NK-92 (cell line): ENCODE results near the gene ATRN.

ENCODE experiments used
- DNase-seq: peaks from one replicate; lab custom pipeline; 2025; ENCODE audit not compliant: unreplicated experiment; lab: John Stamatoyannopoulos, UW

ATRN gene

DNA sequence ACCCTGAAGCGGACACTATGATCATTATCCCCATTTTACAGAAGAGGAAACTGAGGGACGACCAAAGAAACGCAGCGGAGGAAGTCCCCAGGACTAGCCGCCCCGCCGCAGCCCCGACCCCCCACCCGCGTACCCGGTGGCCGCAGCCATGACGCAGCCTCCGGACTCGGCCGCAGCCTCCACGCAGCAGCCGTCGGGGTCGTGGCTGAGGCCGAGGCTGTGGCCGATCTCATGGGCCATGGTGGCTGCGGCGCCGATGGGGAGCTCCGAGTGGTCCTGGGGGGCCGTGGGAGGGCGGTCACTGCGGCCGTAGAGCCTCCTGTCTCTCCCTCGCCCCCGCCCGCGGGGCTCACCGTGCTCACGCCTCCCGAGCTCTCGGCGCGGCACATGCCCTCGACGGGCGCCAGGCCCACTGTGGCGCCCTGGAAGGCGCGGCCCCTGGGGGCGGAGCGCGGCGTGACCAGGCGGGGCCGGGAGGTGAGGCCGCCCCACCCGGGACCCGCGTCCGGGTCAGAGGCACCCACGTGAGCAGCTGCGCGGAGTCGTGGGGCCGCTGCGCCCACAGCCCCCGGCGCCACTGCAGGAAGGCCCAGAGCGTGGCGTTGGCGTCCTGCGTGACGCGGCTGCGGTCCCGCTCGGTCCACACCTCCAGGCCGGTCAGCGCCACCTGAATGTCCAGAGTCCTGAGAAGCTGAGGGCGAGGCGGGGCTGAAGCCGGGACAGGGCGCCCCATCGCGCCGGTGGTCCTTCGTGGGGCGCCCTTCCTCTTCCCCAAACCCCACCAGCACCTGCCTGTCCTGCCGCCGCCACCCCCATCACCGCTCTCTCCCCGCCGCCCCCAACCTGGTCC is 202.6 kb downstream of the ATRN start:
- DNase-seq: no peak

DNA sequence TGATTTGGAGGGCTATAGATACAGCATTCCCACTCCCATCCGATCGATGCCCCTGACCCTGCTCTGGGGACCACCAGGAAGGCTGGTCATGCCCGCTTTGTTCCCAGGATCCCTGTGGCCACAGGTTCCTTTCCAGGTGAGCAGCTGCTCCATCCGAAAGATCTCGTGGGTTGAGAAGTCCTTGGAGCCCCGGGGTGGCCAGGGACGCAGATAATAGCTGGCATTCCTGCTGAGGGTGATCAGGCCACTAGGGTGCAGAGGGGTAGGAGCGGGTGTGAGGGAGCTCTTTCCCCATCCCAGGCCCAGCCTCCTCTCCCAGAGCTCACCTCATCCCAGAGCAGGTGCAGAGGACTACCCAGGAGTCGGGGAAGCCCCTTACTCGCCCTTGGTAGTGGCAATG is 203.6 kb downstream of the ATRN start:
- DNase-seq: no peak

DNA sequence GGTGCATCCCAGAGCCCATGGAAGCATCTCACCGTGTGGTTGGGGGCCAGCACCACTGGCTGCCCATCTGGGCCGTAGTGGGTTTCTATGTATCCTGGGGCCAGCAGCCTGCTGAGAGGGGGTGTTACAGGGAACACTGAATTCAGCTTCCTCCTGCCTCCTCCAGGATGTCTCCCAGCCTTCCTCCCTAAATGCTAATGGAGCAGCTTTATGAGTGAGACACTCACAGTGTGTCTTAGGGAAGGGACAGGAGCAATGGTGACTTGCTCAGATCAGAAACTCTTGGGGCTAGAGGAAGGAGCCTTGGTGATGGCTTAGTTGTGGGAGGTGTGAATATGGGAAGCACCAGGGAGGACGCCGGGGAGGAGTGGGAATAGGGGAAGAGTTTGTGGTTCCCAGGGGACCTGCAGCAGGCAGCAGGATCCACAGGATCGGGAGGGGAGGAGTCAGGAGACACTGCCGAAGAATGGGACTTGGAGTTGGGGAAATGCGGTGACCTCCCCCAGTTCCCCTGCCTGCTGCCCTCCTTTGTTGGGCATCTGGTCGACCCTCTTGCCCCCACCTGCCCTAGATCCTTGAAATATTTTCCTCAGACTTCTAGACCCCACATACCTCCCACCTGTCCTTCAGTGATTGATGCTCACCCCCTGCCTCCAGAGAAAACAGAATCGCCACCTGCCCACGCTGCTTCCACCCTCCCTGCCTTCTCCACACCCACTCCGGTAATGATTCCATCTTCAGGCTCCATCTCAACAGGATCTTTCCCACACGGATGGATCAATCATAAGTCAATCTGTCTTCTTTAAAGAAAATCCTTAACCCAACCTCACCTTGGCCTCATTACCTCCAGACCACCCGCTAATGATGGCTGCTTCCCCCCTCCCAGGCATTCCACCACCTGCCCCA is 204.4 kb downstream of the ATRN start:
- DNase-seq: no peak

DNA sequence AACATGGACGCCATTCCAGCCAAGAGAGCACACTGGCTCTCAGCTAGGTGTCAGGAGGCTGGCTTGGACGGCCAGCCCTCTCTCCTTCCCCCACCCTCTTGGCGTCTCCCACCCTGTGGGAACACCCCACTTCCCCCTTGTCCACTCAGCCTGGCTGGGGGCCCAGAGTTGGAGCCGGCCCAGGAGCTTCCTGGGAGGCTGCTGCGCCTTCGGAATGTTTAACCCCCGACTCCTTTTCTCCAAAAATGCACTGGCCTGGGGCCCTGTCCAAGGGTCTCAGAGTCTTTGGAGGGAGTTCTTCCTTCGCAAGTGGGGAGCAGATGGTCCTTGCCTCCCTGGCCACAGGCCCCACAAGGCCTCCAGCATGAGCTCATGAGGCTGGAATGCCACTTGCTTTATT is 206.9 kb downstream of the ATRN start:
- no peak for DNase-seq

DNA sequence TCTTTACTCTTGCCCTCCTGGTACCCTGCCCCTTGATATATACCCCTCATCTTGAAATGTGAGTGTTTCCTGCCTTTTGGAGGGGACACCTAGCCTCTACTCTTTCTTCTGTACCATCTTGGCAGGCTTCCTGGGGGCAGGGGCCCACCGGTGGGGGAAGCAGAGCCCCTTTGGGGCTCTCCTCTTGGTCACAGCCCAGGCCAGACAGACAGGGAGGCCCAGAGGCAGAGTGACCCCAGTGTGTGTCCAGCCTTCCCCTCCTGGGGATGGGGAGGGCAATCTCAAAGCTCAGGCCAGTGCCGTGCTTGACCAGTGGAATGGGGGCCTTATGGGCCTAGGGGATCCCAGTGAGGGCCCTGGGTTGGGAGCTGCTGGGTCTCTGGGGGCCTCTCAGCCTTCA is 207.4 kb downstream of the ATRN start:
- DNase-seq: no peak

DNA sequence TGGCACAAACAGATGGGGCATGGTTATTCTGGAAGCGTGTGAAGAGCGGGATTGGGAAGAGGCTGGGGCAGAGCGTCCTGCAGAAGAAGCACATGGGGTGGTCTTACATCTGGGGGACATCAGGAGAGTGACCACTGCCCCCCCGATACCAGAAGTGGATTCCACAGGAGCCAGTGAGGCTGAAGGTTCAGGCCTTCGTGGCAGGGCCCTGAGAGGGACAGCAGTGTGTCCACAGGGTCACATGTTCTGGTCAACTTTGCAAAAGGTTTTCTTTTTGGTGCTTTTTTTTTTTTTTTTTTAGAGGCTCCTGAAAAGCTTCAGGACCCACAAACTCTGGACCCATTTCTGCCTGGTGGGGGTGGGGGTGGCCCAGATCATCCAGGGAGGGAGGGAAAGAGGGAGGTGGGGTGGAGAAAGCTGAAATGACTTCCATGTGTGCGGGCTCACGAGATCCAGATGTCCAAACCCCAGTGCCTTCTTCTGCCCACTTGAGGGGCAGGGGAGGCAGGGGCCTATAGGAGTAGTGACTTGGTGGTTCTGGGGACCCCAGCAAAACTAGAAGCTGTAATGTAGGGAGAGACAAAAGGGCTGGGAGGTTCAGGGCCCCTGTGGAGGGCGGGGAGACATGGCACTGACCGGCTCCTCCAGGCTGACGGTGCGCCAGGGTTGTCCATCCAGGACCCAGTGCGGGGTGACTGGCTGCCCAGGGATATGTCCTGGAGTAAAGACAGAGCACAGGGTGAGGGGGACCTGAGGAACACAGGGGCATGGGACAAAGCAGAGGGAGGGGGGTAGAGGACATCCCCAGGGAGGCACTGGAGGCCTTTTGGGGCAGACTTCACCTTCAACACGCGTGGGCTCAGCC is 208.3 kb downstream of the ATRN start:
- no peak for DNase-seq

DNA sequence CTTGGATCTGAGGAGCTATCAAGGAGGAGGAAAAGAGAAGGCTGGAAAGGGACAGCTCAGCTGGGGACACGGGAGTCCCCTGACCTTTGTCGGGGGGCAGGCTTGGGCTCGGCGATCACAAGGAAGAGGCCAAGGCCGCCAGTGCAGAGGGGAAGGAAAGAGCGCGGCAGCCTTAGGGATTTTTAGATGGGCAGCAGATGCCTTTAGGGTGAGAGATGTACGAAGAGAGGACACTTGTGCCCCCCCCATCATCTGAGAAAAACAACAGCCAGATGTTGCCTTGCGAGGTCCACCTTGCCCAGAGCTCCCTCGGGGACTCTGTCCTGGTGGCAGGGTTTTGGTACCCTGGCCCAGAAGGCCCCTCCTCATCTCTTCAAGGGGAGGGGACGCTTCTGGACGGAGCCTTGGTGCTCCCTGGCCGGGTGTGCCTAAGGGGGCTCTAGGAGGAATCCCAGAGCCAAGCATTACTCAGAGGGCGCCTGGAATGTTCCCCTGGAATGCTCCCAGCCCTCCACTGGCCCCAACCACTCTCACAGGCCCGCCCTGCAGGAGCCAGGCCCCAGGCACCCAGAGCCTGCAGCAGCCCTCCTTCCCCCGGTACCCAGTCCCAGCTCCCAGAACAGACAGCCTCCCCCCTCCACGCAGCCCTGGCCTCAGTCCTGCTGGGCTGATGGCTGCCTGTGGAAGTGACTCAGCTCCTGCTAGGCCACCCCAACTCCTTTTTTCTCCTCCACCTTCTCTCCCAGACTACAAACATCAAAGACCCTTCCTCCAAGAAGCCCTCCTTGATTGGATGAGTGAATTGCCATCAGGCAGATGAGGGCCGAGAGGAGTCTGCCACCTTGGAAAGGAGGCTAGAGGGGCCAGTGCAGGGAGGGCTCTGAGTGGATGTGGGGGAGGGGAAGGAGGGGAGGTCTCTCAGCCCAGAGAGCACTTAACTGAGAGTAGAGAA is 209.2 kb downstream of the ATRN start:
- DNase-seq: no peak

DNA sequence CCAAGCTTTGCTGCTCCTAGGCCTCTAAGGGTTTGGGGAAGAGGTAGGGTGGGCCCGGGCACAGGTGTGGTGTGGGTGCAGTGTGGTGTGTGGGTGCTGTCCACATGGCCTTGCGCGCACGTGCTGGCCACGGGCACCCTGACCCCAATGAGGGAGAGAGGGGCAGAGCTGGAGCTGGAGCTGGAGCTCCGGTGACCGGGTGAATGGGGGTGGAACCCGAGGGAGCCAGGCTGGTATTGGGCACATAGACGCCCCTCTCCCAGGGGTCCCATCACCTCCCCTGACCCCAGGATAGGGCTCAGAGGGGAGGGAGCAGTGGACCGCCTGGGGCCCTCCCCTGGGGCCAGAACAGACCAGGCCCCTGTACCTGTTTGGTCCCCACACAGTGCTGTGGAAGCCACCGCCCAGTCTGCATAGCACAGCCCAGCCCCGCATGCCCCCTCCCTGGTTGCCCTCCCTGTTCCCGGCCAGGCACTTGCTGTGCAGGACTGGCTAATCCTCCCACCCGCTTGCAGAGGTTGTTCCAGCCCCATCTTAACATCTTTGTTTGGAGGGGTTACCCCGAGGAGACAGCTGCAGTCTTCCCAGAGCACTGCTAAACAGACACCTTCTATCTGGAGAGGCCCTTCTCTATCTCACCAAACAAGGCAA is 210.0 kb downstream of the ATRN start:
- DNase-seq: no peak

DNA sequence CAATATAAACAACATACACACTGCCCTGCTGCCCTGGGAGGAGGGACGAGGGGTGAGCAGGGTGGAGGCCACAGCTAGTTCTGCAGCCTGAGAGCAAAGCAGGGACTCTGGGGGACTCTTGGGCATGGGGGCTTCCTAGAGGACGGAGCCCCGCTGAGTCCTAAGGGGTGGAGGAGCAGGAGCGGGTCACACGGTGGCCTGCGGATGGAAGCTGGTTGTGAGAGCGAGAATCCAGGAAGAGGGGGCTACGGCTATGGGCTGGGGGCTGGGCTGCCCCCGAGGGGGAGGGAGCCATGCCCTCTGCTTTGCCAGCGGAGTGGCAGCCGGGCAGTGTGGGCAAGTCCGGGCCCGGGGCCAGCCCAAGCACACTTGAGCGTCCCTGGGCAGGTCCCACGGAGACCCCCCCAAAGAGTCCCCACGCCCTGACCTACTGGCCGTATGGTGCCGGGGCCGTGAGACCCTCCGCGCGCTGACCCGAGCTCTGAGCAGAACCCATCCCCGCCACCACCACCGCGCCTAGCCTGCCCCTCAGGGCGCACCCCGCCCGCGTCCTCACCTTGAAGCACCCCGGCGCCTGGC is 210.6 kb downstream of the ATRN start:
- no peak for DNase-seq

DNA sequence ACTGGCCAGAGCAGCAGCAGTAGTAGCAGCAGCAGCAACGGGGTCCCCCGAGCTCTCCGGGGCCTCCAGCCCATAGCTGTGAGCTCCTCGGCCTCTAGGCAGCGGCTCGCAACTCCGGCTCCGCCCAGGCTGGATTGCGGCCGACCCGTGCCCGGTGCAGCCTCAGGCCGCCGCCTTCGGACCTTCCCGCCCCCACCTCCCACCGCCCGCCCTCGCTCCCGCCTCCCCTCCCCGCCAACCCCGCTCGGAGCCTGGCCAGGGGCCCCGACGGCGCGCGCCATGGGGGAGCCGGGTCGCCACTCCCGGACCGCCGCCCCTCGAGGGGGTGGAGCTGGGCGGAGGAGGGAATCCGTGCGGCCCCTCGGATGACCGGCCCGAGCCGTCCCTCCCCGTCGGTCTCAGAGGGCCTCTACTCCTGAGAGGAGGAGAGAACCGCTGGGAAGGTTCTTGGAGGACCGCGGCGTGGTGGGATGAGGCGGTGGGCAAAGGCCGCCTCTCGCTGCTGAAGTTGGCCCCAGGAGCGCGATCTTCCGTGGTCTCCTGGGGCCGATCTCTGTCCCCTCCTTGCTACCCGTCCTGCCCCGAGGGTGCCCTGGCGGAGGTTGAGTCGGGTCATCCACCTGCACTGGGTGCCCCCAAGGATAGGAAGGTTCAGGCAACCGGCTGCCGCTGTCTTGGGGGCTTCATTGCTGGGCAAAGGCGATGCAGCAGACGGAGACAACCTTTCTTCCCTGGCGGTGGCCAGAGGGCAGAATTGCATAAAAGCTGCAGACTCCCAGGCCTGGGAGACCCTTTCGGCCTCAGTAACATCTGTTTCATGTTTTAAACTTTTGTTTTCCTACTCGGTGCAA is 211.3 kb downstream of the ATRN start, which contains the start of gene ADAM33:
Gene ADAM33, minus strand, starts transcription at position 80 of the 851 bp plus-strand sequence. Its CDS starts 6 bp downstream, at position 74.
- no peak for DNase-seq

DNA sequence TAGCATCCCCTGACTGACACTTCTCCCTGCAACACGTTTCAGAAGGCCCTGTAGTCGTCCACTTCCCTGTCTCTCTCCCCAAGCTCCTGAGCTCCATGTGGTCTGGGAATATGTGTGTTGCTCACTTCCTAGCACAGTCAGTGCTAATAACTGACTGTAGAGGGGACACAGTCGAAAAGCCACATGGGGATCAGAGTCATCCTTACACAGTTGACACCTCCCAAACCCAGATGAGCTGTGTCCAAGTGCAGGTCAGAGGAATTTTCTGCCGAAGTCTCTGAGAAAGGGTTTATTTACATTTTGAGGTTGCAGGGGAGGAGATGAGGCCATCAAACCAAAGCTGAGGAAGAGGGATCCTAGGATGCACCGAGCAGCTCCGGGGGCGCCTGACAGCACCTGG is 214.5 kb downstream of the ATRN start:
- DNase-seq: no peak

DNA sequence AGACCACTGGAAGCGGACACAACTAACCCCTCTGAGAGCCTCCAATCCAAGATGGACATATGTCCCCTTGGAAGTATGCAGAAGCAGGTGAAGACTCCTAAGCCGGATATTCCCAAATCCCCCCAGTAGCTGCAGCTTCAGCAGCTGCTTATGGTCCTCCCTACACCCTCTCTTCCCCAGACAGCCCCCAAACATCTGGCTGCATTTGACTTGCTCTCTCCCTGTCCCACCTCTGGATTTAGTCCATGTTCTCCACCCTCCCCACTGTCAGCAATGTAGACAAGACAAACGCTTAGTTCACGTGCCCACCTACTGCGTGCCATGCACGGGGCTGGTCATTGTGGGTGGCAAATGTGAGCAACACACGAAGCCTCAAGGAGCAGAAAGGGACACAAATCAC is 215.6 kb downstream of the ATRN start:
- DNase-seq: no peak

DNA sequence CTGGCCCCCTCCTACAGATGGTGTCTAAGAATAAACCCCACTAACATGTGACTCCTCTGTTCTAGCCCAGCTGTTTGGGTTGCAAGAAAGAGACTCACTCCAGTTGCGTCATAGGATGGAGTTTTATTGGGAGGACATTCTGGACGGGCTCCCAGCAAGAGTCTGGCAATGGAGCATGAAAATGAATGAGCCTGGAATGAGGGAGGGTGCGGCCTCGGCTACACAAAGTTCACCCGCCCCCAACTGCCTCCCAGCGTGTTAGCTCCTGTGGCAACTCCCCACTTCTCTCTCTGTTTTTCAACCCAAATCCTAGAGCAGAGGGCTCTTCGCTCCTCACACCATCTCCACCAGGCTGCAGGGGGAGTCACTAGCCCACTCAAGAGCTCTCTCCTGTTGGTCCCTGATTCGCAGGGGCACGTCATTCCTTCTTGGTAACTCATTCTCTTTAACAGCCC is 216.1 kb downstream of the ATRN start:
- no peak for DNase-seq

DNA sequence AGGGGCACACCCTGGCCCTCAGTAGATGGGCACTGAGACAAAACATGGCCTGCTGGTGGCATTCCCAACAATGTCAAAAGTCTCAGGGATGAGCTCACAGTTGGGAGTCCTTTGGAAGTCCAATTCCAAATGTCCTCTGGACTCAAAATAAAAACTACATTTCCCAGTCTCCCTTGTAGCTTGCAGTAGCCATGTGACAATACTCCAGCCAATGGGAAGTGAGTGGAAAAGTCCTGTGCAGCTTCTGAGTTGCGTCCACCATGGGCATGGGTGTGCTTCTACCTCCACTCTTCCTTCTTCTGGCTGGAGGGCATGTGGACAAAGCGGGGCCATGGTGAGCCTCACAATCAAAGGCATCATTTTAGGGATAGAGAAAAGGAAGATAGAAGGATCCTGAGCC is 216.8 kb downstream of the ATRN start:
- DNase-seq: no peak

DNA sequence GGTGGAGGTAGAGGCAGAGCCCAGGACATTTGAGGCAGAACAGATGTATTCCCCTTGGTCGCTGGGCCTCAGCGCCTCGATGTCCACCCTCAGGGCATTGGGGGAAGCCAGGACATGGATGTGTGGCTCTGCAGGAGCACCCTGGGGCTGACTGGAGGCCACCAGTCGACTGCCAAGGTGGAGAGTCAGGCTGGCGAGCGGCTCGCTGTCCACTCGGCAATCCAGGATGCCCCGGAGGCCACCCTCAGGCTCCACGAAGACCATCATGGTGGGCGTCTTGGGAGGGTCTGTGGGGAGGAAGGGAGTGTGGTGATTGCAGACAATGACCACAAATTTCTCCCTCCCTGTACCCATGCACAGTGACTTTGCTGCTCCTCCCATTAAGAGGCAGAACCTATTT is 219.2 kb downstream of the ATRN start:
- no peak for DNase-seq

DNA sequence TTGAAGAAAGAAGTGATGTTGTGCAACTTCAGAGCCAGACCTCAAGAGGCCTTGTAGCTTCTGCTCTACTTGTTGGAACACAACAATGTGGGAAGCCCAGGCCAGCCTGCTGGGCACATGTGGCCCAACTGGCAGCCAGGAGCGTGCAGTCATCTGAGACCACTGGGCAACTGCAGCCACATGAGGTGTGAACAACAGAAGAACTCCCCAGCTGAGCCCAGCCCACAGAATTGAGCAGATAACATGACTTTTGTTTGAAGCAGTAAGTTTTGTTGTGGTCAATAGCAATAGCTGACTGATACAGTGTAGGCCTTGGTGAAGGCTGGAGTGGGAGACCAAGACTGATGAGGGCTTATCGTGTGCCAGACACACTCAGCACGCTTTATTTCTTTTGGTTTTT is 219.6 kb downstream of the ATRN start:
- DNase-seq: no peak

DNA sequence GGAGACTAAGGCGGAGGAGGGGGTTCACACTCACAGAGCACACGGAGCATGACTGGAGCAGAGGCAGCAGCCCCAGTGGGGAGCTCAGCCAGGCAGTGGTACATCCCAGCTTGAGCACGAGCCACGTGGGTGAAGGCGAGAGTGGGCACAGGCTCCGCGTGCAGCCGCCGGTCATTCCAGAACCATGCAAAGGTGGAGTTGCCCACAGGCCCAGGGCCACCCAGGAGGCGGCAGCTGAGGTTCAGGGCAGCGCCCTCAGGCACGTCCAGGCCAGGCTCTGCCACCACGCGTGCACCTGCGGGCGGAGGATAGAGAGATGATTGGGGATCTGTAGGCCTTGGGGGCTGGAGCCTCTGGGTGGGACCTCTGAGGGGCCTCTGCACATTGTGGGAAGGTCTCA is 220.5 kb downstream of the ATRN start:
- no peak for DNase-seq

DNA sequence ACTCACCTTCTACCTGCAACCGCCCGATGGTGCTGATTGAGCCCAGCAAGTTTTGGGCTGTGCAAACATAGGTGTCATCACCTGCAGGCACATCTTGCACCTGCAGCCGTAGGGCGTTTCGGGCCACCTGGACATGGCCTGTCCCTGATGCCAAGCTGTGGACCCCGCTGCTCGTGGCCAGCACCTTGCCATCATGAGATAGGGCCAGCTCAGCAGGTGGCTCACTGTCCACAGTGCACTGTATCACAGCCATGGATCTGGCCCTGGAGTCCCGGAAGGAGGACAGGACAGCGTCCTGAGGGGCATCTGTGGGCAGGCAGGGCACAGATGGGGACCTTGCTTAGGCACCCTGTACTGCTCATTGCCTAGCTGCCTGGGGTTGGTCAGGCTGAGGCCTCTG is 221.1 kb downstream of the ATRN start:
- DNase-seq: no peak
